Amniotic stem cell (primary cell): Measurements from ENCODE around the gene HDAC9.
"Not testable (repeated sequence)": the region's sequence is repeated elsewhere in the genome, so short reads cannot be mapped to it uniquely, and the experiment has no call there.

ENCODE experiments used
- DNase-seq: peaks from one replicate; lab custom pipeline; 2025; lab: John Stamatoyannopoulos, UW

HDAC9 gene

GRCh38 chr7:18901351-18901750 lies 405.8 kb downstream of the HDAC9 start:
- DNase-seq = no peak

GRCh38 chr7:18901982-18902421 lies 406.5 kb downstream of the HDAC9 start:
- no peak for DNase-seq

GRCh38 chr7:18902892-18903291 lies 407.3 kb downstream of the HDAC9 start:
- no peak for DNase-seq

- DNase-seq = no peak
Measured at GRCh38 chr7:18903695-18904094, 408.1 kb downstream of the HDAC9 start.

- DNase-seq = no peak
Measured at GRCh38 chr7:18905316-18905943, 409.9 kb downstream of the HDAC9 start.

GRCh38 chr7:18906901-18907300 lies 411.4 kb downstream of the HDAC9 start:
- DNase-seq = no peak

GRCh38 chr7:18913106-18913505 lies 417.6 kb downstream of the HDAC9 start:
- DNase-seq = no peak

- no peak for DNase-seq
Measured at GRCh38 chr7:18916826-18917225, 421.3 kb downstream of the HDAC9 start.

- DNase-seq = no peak
Measured at GRCh38 chr7:18927134-18927533, 431.6 kb downstream of the HDAC9 start.

- DNase-seq = no peak
Measured at GRCh38 chr7:18936265-18936664, 440.7 kb downstream of the HDAC9 start.

- DNase-seq = no peak
Measured at GRCh38 chr7:18939771-18940592, 444.4 kb downstream of the HDAC9 start.

GRCh38 chr7:18940593-18941134 lies 445.1 kb downstream of the HDAC9 start:
- DNase-seq = no peak

GRCh38 chr7:18941207-18941606 lies 445.7 kb downstream of the HDAC9 start:
- DNase-seq = no peak

GRCh38 chr7:18948521-18948920 lies 453.0 kb downstream of the HDAC9 start:
- DNase-seq = no peak

- DNase-seq = no peak
Measured at GRCh38 chr7:18952846-18953245, 457.3 kb downstream of the HDAC9 start.

GRCh38 chr7:18958627-18959026 lies 463.1 kb downstream of the HDAC9 start:
- DNase-seq = no peak

- no peak for DNase-seq
Measured at GRCh38 chr7:18960725-18961124, 465.2 kb downstream of the HDAC9 start.

GRCh38 chr7:18962031-18962430 lies 466.5 kb downstream of the HDAC9 start:
- no peak for DNase-seq

- DNase-seq = no peak
Measured at GRCh38 chr7:18965657-18966056, 470.1 kb downstream of the HDAC9 start.

- not testable (repeated sequence) for DNase-seq
Measured at GRCh38 chr7:18967755-18968154, 472.2 kb downstream of the HDAC9 start.

- no peak for DNase-seq
Measured at GRCh38 chr7:18971839-18972238, 476.3 kb downstream of the HDAC9 start.

- DNase-seq = no peak
Measured at GRCh38 chr7:18974803-18975202, 479.3 kb downstream of the HDAC9 start.

- no peak for DNase-seq
Measured at GRCh38 chr7:18975276-18975675, 479.7 kb downstream of the HDAC9 start.
